DND-41 (cell line): ENCODE data around the gene COMMD9.
A peak's percentile ranks its signal among the peaks of the same experiment; 100 is the strongest.

Experiments used
- ATAC-seq: fragments of 200-7000 bp; cut with Tn5 transposase; 3 replicates; pipeline ENCODE4 v1.9.1; 2021; ENCODE audit warnings: low read depth; ENCODE audit not compliant: insufficient read depth
- DNase-seq: peaks from one replicate; pipeline ENCODE4 v3.0.0-alpha.2; 2020
- H2AFZ ChIP-seq: 2 replicates; pipeline ENCODE4 v1.6.0; 2012; ENCODE audit warnings: low read depth, low read length
- H3K27ac ChIP-seq: 2 replicates; pipeline ENCODE4 v1.5.1; 2012; ENCODE audit warnings: low read length, inconsistent platforms
- H3K27me3 ChIP-seq: fragments of 200-600 bp; sonication (generic); 2 replicates; pipeline ENCODE4 v1.6.0; 2012; ENCODE audit warnings: low read length, mild to moderate bottlenecking, inconsistent platforms; ENCODE audit not compliant: insufficient read depth, poor library complexity
- H3K36me3 ChIP-seq: 2 replicates; pipeline ENCODE4 v1.5.1; 2012; ENCODE audit warnings: low read length, inconsistent platforms; ENCODE audit not compliant: insufficient read depth
- H3K4me1 ChIP-seq: 2 replicates; pipeline ENCODE4 v1.5.1; 2012; ENCODE audit warnings: mild to moderate bottlenecking, low read length; ENCODE audit not compliant: insufficient read depth
- H3K4me2 ChIP-seq: 2 replicates; pipeline ENCODE4 v1.6.0; 2012; ENCODE audit warnings: mild to moderate bottlenecking, moderate library complexity, low read length, inconsistent platforms; ENCODE audit not compliant: insufficient read depth
- H3K4me3 ChIP-seq, 2 experiments: fragments of 200-600 bp in 1 of 2; shearing (Covaris generic) in 1 of 2; 2 replicates each; pipeline ENCODE4 v1.5.1; 2012 to 2016; ENCODE audit warnings: inconsistent platforms in 2 of 2, low read length in 2 of 2, mild to moderate bottlenecking in 2 of 2, low read depth in 1 of 2, moderate library complexity in 1 of 2
- H3K79me2 ChIP-seq: 2 replicates; pipeline ENCODE4 v1.6.0; 2012; ENCODE audit warnings: low read length, inconsistent platforms; ENCODE audit not compliant: insufficient read depth
- H3K9ac ChIP-seq: 2 replicates; pipeline ENCODE4 v1.6.0; 2012; ENCODE audit warnings: low read depth, mild to moderate bottlenecking, inconsistent platforms, low read length, moderate library complexity
- H3K9me3 ChIP-seq: 2 replicates; pipeline ENCODE4 v1.5.1; 2012; ENCODE audit warnings: low read length, moderate library complexity, mild to moderate bottlenecking, inconsistent platforms; ENCODE audit not compliant: insufficient read depth, severe bottlenecking
- H4K20me1 ChIP-seq: 2 replicates; pipeline ENCODE4 v1.6.0; 2012; ENCODE audit warnings: low read length; ENCODE audit not compliant: insufficient read depth
- EZH2 ChIP-seq: IDR thresholded peaks from 3 replicates; pipeline ENCODE4 v1.6.1; 2012; ENCODE audit warnings: borderline replicate concordance, low read depth, mild to moderate bottlenecking, moderate library complexity, low read length, inconsistent platforms; ENCODE audit not compliant: severe bottlenecking
- TF ChIP-seq, protein P1 (sequence below): IDR thresholded peaks from 2 replicates; pipeline ENCODE4 v1.5.1; 2012; ENCODE audit warnings: borderline replicate concordance, low read length, moderate library complexity, mild to moderate bottlenecking; ENCODE audit not compliant: poor library complexity, severe bottlenecking; ENCODE audit errors: extremely low read depth

COMMD9 gene

DNA sequence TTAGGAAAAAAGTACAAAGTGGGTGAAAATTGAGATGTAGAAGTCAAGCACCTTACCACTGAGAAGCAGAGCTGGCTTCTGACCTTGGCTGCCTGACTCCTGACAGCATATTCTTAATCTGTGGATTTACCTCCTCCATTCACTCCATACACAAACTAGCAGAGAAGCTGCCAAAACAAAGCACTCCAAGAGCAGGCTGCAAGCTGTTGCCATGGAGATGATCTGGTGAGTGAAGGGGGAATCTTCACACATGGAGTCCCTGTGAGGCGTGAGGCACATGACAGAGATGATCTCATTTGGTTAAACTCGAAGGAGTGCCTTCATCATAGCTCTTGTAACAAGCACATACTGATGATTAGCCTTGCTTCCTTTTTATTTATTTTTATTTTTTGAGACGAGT is 16.1 kb downstream of the COMMD9 start:
- ATAC-seq: no peak
- DNase-seq: no peak
- no peaks in the 10 kb centered on the region for H3K4me1 ChIP-seq
- H3K9ac ChIP-seq: no peak overlapping the region
- H3K27ac ChIP-seq: no peak overlapping the region
- H3K79me2 ChIP-seq: no peaks in the 10 kb centered on the region
- peaks cover 45% of the 10 kb centered on the region; the same call in 1 of the 2 replicates for H3K36me3 ChIP-seq
- no peak overlapping the region for H3K4me2 ChIP-seq
- no peak overlapping the region for H2AFZ ChIP-seq
- no peak overlapping the region for H3K4me3 ChIP-seq
- H3K9me3 ChIP-seq: no peaks in the 10 kb centered on the region
- TF ChIP-seq EZH2: no peak
- TF ChIP-seq, protein P1, sequence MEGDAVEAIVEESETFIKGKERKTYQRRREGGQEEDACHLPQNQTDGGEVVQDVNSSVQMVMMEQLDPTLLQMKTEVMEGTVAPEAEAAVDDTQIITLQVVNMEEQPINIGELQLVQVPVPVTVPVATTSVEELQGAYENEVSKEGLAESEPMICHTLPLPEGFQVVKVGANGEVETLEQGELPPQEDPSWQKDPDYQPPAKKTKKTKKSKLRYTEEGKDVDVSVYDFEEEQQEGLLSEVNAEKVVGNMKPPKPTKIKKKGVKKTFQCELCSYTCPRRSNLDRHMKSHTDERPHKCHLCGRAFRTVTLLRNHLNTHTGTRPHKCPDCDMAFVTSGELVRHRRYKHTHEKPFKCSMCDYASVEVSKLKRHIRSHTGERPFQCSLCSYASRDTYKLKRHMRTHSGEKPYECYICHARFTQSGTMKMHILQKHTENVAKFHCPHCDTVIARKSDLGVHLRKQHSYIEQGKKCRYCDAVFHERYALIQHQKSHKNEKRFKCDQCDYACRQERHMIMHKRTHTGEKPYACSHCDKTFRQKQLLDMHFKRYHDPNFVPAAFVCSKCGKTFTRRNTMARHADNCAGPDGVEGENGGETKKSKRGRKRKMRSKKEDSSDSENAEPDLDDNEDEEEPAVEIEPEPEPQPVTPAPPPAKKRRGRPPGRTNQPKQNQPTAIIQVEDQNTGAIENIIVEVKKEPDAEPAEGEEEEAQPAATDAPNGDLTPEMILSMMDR: no peak
- no peaks in the 10 kb centered on the region for H3K27me3 ChIP-seq
- H4K20me1 ChIP-seq: no peaks in the 10 kb centered on the region

DNA sequence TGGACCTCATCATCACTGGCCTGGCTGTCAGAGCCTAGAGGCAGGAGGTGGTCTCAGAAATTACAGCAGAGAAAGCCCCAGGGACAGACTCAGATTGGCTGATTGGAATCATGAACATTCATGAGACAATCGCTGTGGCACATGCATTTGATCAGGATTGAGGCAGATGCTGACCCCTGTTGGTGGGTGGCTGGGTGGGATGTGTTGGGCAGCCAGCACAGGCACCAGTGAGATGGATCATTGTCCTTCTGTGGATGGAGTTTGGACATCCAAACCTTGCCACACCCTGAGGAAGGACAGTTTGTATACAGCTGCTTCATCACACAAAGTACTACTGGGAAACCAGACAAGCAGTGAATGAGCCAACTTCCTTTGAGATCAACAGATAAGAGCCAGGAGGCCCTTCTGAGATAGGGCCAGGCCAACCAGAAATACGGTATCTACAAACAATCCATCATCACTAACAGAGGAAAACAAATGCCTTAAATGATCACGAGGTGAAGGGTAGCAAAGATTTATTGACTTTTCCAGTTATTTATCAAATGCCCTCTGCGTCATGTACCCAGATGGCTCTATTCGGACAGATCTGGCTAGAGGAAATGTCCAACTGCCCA is 17.3 kb downstream of the COMMD9 start:
- ATAC-seq (peak; percentile 50; the same call in 2 of the 3 replicates), DNase-seq (no peak)
- H3K4me2 ChIP-seq: no peak overlapping the region
- H3K9me3 ChIP-seq: no peaks in the 10 kb centered on the region
- H3K36me3 ChIP-seq: peaks cover 40% of the 10 kb centered on the region; the same call in 1 of the 2 replicates
- no peak overlapping the region for H3K27ac ChIP-seq
- H2AFZ ChIP-seq: no peak overlapping the region
- H3K27me3 ChIP-seq: no peaks in the 10 kb centered on the region
- no peak overlapping the region for H3K9ac ChIP-seq
- H4K20me1 ChIP-seq: no peaks in the 10 kb centered on the region
- TF ChIP-seq EZH2: no peak
- TF ChIP-seq, protein P1: peak; percentile 12
- no peak overlapping the region for H3K4me3 ChIP-seq
- H3K4me1 ChIP-seq: no peaks in the 10 kb centered on the region
- no peaks in the 10 kb centered on the region for H3K79me2 ChIP-seq

DNA sequence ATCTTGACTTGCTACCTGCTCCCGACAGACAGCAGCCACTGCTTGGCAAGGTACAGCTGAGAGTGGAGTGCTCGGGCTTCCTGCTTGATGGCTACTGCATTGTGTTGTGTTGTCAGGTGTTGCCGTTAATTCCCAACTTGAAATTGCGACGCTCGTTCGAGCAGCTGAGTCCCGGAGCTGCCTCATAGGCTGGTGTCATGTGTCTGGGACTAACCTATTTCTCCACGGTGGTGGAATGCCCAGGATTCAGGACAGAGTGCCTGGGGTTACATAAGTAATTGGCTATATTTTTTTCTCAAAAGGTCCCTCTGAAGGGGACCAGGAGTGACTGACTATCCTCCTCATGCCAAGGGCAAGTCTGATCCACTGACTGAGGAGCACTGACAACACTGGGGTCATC is 18.5 kb downstream of the COMMD9 start:
- TF ChIP-seq EZH2: no peak
- TF ChIP-seq, protein P1: no peak
- Histone ChIP-seq H2AFZ (no peak overlapping the region), H3K27me3 (no peaks in the 10 kb centered on the region), H3K27ac (no peak overlapping the region), H3K4me2 (no peak overlapping the region), H3K79me2 (no peaks in the 10 kb centered on the region), H3K9me3 (no peaks in the 10 kb centered on the region), H4K20me1 (no peaks in the 10 kb centered on the region), H3K9ac (no peak overlapping the region), H3K4me1 (no peaks in the 10 kb centered on the region), H3K4me3 (no peak overlapping the region), H3K36me3 (peaks cover 31% of the 10 kb centered on the region; the same call in 1 of the 2 replicates)
- ATAC-seq (no peak), DNase-seq (no peak)
